Neural progenitor cell (in vitro differentiated cells): ENCODE measurements around the gene PRPSAP1. TPM values are rescaled to one million over a fixed set of nuclear protein-coding genes. Genes with fewer than 3 reads are reported as not detected.

Experiments
- DNase-seq: peaks from one replicate; pipeline ENCODE4 v3.0.0-alpha.2; 2016; ENCODE audit warnings: low spot score
- H2AFZ ChIP-seq: fragments of 200-600 bp; sonication (generic); replicated peaks from 2 replicates; pipeline ENCODE4 v1.6.1; 2016; ENCODE audit warnings: antibody characterized with exemption
- H3F3A ChIP-seq: fragments of 200-600 bp; sonication (generic); 2 replicates; pipeline ENCODE4 v1.6.1; 2016; ENCODE audit warnings: antibody characterized with exemption, low read depth
- H3K27ac ChIP-seq: fragments of 200-600 bp; sonication (generic); 2 replicates; pipeline ENCODE4 v1.5.1; 2016; ENCODE audit warnings: mild to moderate bottlenecking
- H3K27me3 ChIP-seq: fragments of 200-600 bp; sonication (generic); 2 replicates; pipeline ENCODE4 v1.6.1; 2016; ENCODE audit warnings: mild to moderate bottlenecking, moderate library complexity
- H3K36me3 ChIP-seq: fragments of 200-600 bp; sonication (generic); 2 replicates; pipeline ENCODE4 v1.5.1; 2016
- H3K4me1 ChIP-seq: fragments of 200-600 bp; sonication (generic); 2 replicates; pipeline ENCODE4 v1.6.1; 2016; ENCODE audit warnings: mixed run types
- H3K4me2 ChIP-seq: fragments of 200-600 bp; sonication (generic); 2 replicates; pipeline ENCODE4 v1.6.1; 2016
- H3K4me3 ChIP-seq: fragments of 200-600 bp; sonication (generic); 2 replicates; pipeline ENCODE4 v1.5.1; 2016
- H3K79me2 ChIP-seq: fragments of 200-600 bp; sonication (generic); 2 replicates; pipeline ENCODE4 v1.6.1; 2016; ENCODE audit warnings: low read depth
- H3K9ac ChIP-seq: fragments of 200-600 bp; sonication (generic); 2 replicates; pipeline ENCODE4 v1.6.1; 2016
- H3K9me3 ChIP-seq: fragments of 200-600 bp; sonication (generic); 2 replicates; pipeline ENCODE4 v1.5.1; 2016; ENCODE audit warnings: low read depth
- H4K20me1 ChIP-seq: fragments of 200-600 bp; sonication (generic); 2 replicates; pipeline ENCODE4 v1.6.1; 2016; ENCODE audit warnings: low read depth
- H3K27ac Mint-ChIP-seq: 3 replicates; pipeline ENCODE4 v1.8.0; 2021; ENCODE audit warnings: mixed read lengths
- H3K27me3 Mint-ChIP-seq: 2 replicates; pipeline ENCODE4 v1.8.0; 2022; ENCODE audit warnings: low read depth, mild to moderate bottlenecking, inconsistent platforms, moderate library complexity, mixed read lengths; ENCODE audit not compliant: insufficient read depth
- H3K36me3 Mint-ChIP-seq: 3 replicates; pipeline ENCODE4 v1.8.0; 2021; ENCODE audit warnings: mixed read lengths
- H3K4me1 Mint-ChIP-seq: 3 replicates; pipeline ENCODE4 v1.8.0; 2021; ENCODE audit warnings: mixed read lengths
- H3K4me3 Mint-ChIP-seq: 3 replicates; pipeline ENCODE4 v1.8.0; 2021; ENCODE audit warnings: mild to moderate bottlenecking, moderate library complexity, mixed read lengths
- H3K9me3 Mint-ChIP-seq: 3 replicates; pipeline ENCODE4 v1.8.0; 2020; ENCODE audit warnings: mixed read lengths
- CTCF ChIP-seq: fragments of 200-600 bp; sonication (generic); IDR thresholded peaks from 2 replicates; pipeline ENCODE4 v1.5.1; 2017; ENCODE audit warnings: antibody characterized with exemption, mild to moderate bottlenecking
- EZH2 ChIP-seq: fragments of 200-600 bp; sonication (generic); IDR thresholded peaks from 2 replicates; pipeline ENCODE4 v1.6.1; 2017; ENCODE audit warnings: antibody characterized with exemption, mild to moderate bottlenecking, moderate library complexity
- EZH2phosphoT487 ChIP-seq: fragments of 200-600 bp; sonication (generic); IDR thresholded peaks from 2 replicates; pipeline ENCODE4 v1.6.1; 2017; ENCODE audit warnings: antibody characterized with exemption
- total RNA-seq: library from RNA; depleted of rRNA; stranded (reverse); fragments of >200 nt; gene quantifications from 2 replicates; pipeline ENCODE4 v1.2.3, GENCODE V29; 2015; ENCODE audit warnings: low replicate concordance

PRPSAP1 gene
- total RNA-seq, 1 donor from 2014 or later: 89.7 TPM

GRCh38 chr17:76367642-76368041, 13.9 kb upstream of the PRPSAP1 start:
- no peaks in the 10 kb centered on the region for H3K36me3 ChIP-seq
- Mint-ChIP-seq H3K4me1 (peaks cover 39% of the 10 kb centered on the region), H3K27me3 (peaks cover 2% of the 10 kb centered on the region), H3K4me3 (no peak overlapping the region), H3K27ac (no peak overlapping the region), H3K36me3 (peaks cover 17% of the 10 kb centered on the region), H3K9me3 (no peaks in the 10 kb centered on the region)
- no peak for DNase-seq
- no peak overlapping the region for H2AFZ ChIP-seq
- H4K20me1 ChIP-seq: no peaks in the 10 kb centered on the region
- no peak overlapping the region for H3K27ac ChIP-seq
- TF ChIP-seq CTCF (no peak), EZH2phosphoT487 (no peak), EZH2 (no peak)
- H3K27me3 ChIP-seq: no peaks in the 10 kb centered on the region
- no peak overlapping the region for H3K4me2 ChIP-seq
- H3K4me3 ChIP-seq: no peak overlapping the region
- no peaks in the 10 kb centered on the region for H3K9me3 ChIP-seq
- H3K9ac ChIP-seq: no peak overlapping the region
- no peaks in the 10 kb centered on the region for H3F3A ChIP-seq
- no peaks in the 10 kb centered on the region for H3K4me1 ChIP-seq
- H3K79me2 ChIP-seq: no peaks in the 10 kb centered on the region

- H3K27me3 Mint-ChIP-seq: peaks cover 2% of the 10 kb centered on the region
- H3K36me3 Mint-ChIP-seq: peaks cover 16% of the 10 kb centered on the region
- Histone ChIP-seq H3K27me3 (no peaks in the 10 kb centered on the region), H3K9ac (no peak overlapping the region), H3F3A (peaks cover 2% of the 10 kb centered on the region), H3K27ac (no peak overlapping the region), H2AFZ (no peak overlapping the region), H3K79me2 (no peaks in the 10 kb centered on the region), H3K36me3 (no peaks in the 10 kb centered on the region), H4K20me1 (no peaks in the 10 kb centered on the region), H3K4me3 (no peak overlapping the region), H3K4me2 (no peak overlapping the region), H3K4me1 (peaks cover 7% of the 10 kb centered on the region), H3K9me3 (no peaks in the 10 kb centered on the region)
- no peaks in the 10 kb centered on the region for H3K9me3 Mint-ChIP-seq
- DNase-seq: no peak
- TF ChIP-seq EZH2: no peak
- H3K27ac Mint-ChIP-seq: no peak overlapping the region
- peaks cover 46% of the 10 kb centered on the region for H3K4me1 Mint-ChIP-seq
- H3K4me3 Mint-ChIP-seq: no peak overlapping the region
These were observed 12.5 kb upstream of the PRPSAP1 start for GRCh38 chr17:76366247-76366646.

GRCh38 chr17:76365256-76365903, 11.7 kb upstream of the PRPSAP1 start:
- peak overlapping the region; percentile 50 for H3K27ac Mint-ChIP-seq
- H3K9me3 ChIP-seq: no peaks in the 10 kb centered on the region
- H3K27ac ChIP-seq: no peak overlapping the region
- peaks cover 2% of the 10 kb centered on the region for H3F3A ChIP-seq
- H3K4me3 Mint-ChIP-seq: no peak overlapping the region
- peaks cover 2% of the 10 kb centered on the region for H3K27me3 Mint-ChIP-seq
- peaks cover 41% of the 10 kb centered on the region for H3K4me1 Mint-ChIP-seq
- peaks cover 16% of the 10 kb centered on the region for H3K36me3 Mint-ChIP-seq
- H3K9ac ChIP-seq: no peak overlapping the region
- H3K4me2 ChIP-seq: peak overlapping the region; percentile 45
- H3K36me3 ChIP-seq: no peaks in the 10 kb centered on the region
- H2AFZ ChIP-seq: peak overlapping the region; percentile 63
- TF ChIP-seq EZH2 (no peak), CTCF (peak; percentile 55), EZH2phosphoT487 (no peak)
- no peaks in the 10 kb centered on the region for H3K27me3 ChIP-seq
- no peaks in the 10 kb centered on the region for H4K20me1 ChIP-seq
- peaks cover 7% of the 10 kb centered on the region for H3K4me1 ChIP-seq
- no peaks in the 10 kb centered on the region for H3K9me3 Mint-ChIP-seq
- no peak overlapping the region for H3K4me3 ChIP-seq
- peak; percentile 30 for DNase-seq
- H3K79me2 ChIP-seq: no peaks in the 10 kb centered on the region

- H3K79me2 ChIP-seq: no peaks in the 10 kb centered on the region
- peaks cover 32% of the 10 kb centered on the region for H3K4me1 Mint-ChIP-seq
- TF ChIP-seq CTCF: no peak
- no peak for TF ChIP-seq EZH2
- TF ChIP-seq EZH2phosphoT487: no peak
These were observed 9.6 kb upstream of the PRPSAP1 start for GRCh38 chr17:76363107-76363842.

More at GRCh38 chr17:76363107-76363842, 9.6 kb upstream of the PRPSAP1 start:
- Histone ChIP-seq H3K4me1 (peaks cover 7% of the 10 kb centered on the region), H3K27me3 (no peaks in the 10 kb centered on the region), H3K36me3 (no peaks in the 10 kb centered on the region), H4K20me1 (no peaks in the 10 kb centered on the region), H3K9ac (no peak overlapping the region), H3F3A (peaks cover 2% of the 10 kb centered on the region), H2AFZ (no peak overlapping the region), H3K9me3 (no peaks in the 10 kb centered on the region), H3K4me3 (no peak overlapping the region), H3K4me2 (no peak overlapping the region), H3K27ac (no peak overlapping the region)
- DNase-seq: no peak
- Mint-ChIP-seq H3K27ac (no peak overlapping the region), H3K9me3 (no peaks in the 10 kb centered on the region), H3K27me3 (peaks cover 2% of the 10 kb centered on the region), H3K4me3 (no peak overlapping the region), H3K36me3 (peaks cover 13% of the 10 kb centered on the region)
